Activated T-helper 2 cell treated with anti-CD3 and anti-CD28 coated beads, Interferon-gamma antibody, Interleukin-2, Interleukin-4, amounts not matched to agents 10 μg/mL and 5 μg/mL and 100 μg/mL, durations not matched to agents 14 hours and 24 hours and 36 hours (primary cell): ENCODE measurements around the gene SFI1. TPM values are rescaled to one million over a fixed set of nuclear protein-coding genes. Genes with fewer than 3 reads are reported as not detected.

Source experiments
- DNase-seq: peaks from one replicate; pipeline ENCODE4 v3.0.0; 2021; ENCODE audit warnings: low spot score
- H3K27ac Mint-ChIP-seq: one replicate; pipeline ENCODE4 v1.8.0; 2021; ENCODE audit warnings: mixed read lengths
- H3K27me3 Mint-ChIP-seq: one replicate; pipeline ENCODE4 v1.8.0; 2021; ENCODE audit warnings: low read depth, mixed read lengths
- H3K36me3 Mint-ChIP-seq: one replicate; pipeline ENCODE4 v1.8.0; 2021; ENCODE audit warnings: low read depth, mixed read lengths
- H3K4me1 Mint-ChIP-seq: one replicate; pipeline ENCODE4 v1.8.0; 2021; ENCODE audit warnings: low read depth, mixed read lengths
- H3K4me3 Mint-ChIP-seq: one replicate; pipeline ENCODE4 v1.8.0; 2021; ENCODE audit warnings: low read depth, mild to moderate bottlenecking, moderate library complexity, mixed read lengths
- H3K9me3 Mint-ChIP-seq: one replicate; pipeline ENCODE4 v1.8.0; 2021; ENCODE audit warnings: mixed read lengths
- intact Hi-C: fragments of 100-400 bp; cut with micrococcal nuclease; formaldehyde crosslinking; loops from one replicate; pipeline ENCODE4 v1.15.1; 2023
- total RNA-seq: library from RNA; stranded (reverse); gene quantifications from 2 replicates; pipeline ENCODE4 v1.2.3, GENCODE V29; 2022

Gene SFI1
- total RNA-seq, 1 donor from 2014 or later: 409 TPM

DNA sequence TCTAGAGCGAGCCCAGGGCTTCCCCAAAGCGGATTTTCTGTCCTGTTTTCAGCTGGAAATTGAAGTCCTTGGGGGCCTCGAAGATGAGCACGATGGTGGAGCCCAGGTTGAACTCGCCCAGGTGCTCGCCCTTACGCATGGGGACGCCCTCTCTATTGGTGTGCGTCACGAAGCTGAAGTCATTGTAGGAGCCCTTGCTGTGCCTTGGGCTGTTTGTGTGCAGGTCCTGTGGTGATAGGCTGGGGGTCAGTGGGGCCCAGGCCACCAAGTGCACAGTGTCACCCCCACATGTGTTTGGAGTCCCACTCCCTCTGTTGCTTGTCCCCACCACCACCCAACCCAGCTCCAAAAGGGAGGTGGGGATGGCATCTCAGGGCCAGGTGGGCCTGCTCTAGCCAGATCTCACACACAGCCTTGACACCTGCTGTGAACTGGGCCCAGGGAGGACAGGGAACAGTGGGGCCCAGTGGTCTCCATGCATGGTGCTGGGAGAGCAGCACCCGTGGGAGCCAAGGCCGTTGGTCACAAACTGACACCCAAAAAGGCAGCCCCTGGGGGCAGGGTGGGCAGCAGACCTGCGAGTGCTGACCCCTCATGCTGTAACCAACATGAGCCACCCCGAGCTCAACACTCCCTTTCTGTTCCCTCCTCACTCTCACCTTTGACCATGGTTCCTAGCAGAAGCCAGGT, 123.4 kb downstream of the SFI1 start:
- no peak overlapping the region for H3K27ac Mint-ChIP-seq
- intact Hi-C loops: no loop called here
- no peaks in the 10 kb centered on the region for H3K27me3 Mint-ChIP-seq
- no peak overlapping the region for H3K4me3 Mint-ChIP-seq
- DNase-seq: no peak
- peaks cover 15% of the 10 kb centered on the region for H3K4me1 Mint-ChIP-seq
- H3K36me3 Mint-ChIP-seq: peaks cover 57% of the 10 kb centered on the region
- no peaks in the 10 kb centered on the region for H3K9me3 Mint-ChIP-seq

DNA sequence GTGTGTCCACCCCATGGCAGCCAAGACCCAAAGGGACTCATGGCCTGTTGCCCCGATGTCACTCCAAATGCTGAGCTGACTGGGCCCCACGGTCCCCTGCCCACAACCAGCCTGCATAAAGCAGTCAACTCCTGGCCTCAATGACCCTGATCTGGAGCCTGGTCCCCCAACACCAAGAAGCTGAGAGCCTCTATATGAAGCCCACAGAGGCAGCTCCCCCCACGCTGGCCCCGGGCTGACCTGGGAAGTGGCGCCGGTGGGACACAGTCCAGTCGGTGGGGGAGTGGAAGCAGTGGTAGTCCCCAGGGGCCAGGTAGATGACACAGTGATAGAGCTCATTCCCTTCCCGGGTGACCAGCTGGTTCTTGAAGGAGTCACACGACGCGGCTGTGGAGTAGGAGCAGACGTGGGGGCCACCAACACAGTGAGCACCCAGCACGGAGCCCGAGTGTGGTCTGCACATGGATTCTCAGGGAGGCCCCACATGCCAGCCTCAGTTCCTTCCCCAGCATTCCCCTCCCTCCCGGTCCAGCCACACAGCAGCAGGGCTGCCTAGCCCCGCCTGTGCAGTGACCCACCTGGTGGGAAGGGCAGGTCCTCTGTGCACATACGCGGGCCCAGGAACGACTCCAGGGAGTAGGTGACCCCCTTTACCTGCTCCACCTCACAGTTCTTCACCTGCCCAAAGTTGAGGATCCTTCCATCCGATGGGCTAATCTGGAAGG, 124.6 kb downstream of the SFI1 start:
- Mint-ChIP-seq H3K36me3 (peaks cover 48% of the 10 kb centered on the region), H3K9me3 (no peaks in the 10 kb centered on the region), H3K4me1 (peaks cover 8% of the 10 kb centered on the region), H3K4me3 (no peak overlapping the region), H3K27me3 (no peaks in the 10 kb centered on the region), H3K27ac (no peak overlapping the region)
- intact Hi-C loops: no loop called here
- no peak for DNase-seq

GRCh38 chr22:31621507-31622124, 125.3 kb downstream of the SFI1 start:
- H3K36me3 Mint-ChIP-seq: peaks cover 44% of the 10 kb centered on the region
- H3K4me3 Mint-ChIP-seq: no peak overlapping the region
- intact Hi-C loops: no loop called here
- DNase-seq: no peak
- H3K4me1 Mint-ChIP-seq: peaks cover 2% of the 10 kb centered on the region
- no peaks in the 10 kb centered on the region for H3K27me3 Mint-ChIP-seq
- peak overlapping the region; percentile 28 for H3K27ac Mint-ChIP-seq
- no peaks in the 10 kb centered on the region for H3K9me3 Mint-ChIP-seq

- peaks cover 4% of the 10 kb centered on the region for H3K4me1 Mint-ChIP-seq
- H3K4me3 Mint-ChIP-seq: no peak overlapping the region
- H3K27me3 Mint-ChIP-seq: no peaks in the 10 kb centered on the region
- DNase-seq: no peak
- no peaks in the 10 kb centered on the region for H3K9me3 Mint-ChIP-seq
- H3K36me3 Mint-ChIP-seq: peaks cover 38% of the 10 kb centered on the region
- no peak overlapping the region for H3K27ac Mint-ChIP-seq
- intact Hi-C loops: no loop called here
Observed at GRCh38 chr22:31622980-31623379, 126.6 kb downstream of the SFI1 start.

DNA sequence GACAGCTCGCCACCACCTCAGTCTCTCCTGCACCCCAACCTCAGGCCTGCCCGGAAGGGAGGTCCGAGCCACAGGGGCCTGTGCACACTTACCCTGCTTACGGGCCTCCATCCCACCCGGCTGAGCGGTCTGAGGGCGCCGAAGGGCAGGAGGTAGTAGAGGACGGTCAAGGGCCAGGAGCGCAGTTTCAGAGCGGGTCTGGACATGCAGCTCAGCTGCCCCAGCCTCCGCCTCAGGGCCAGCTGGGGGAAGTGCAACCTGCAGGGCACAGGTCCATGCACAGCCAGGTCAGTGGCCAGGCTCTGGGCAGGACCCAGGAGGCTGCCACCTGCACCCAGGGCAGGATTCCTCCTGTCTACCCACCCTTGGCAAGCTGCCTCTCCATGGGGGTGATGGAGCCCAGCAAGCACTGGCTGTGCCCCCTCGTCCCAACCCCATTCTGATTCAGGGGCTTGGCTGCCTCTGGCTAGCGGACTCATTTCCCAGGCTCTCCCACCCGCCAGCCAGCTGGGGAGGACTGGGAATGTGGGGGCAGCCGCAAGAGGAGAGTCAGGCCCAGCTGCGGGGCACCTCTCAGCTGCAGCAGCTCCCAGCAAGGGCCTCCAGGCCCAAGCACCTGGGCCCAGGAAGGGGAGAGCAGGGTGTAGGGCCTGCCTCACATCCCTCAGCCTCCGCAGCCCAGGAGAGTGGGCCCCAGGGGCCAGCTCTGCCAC, 127.4 kb downstream of the SFI1 start:
- Mint-ChIP-seq H3K9me3 (no peaks in the 10 kb centered on the region), H3K36me3 (peaks cover 42% of the 10 kb centered on the region), H3K4me3 (no peak overlapping the region), H3K4me1 (peaks cover 12% of the 10 kb centered on the region), H3K27me3 (no peaks in the 10 kb centered on the region), H3K27ac (no peak overlapping the region)
- no peak for DNase-seq
- intact Hi-C loops: no loop called here

DNA sequence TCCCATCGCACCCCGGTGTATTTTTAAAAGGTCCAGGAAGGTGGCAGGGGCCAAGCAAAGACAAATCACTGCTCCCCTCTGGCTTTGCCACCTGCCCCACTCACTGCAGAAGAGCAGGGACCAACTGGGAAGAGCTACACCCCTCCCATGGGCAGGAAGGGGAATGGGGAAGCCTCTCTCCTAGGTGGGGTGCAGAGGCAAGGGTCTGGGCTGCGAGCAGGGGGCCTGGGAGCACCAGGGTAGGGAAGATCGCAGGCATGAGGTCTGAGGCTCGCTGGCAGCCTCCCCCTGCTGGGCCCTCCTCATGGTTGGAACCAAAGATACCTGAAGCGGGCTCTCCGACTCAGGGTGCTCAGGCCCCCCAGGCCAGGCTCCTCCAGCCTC, 128.9 kb downstream of the SFI1 start:
- Mint-ChIP-seq H3K36me3 (peaks cover 39% of the 10 kb centered on the region), H3K27me3 (no peaks in the 10 kb centered on the region), H3K27ac (no peak overlapping the region), H3K4me1 (peaks cover 22% of the 10 kb centered on the region), H3K4me3 (no peak overlapping the region), H3K9me3 (no peaks in the 10 kb centered on the region)
- DNase-seq: no peak
- intact Hi-C loops: no loop called here

DNA sequence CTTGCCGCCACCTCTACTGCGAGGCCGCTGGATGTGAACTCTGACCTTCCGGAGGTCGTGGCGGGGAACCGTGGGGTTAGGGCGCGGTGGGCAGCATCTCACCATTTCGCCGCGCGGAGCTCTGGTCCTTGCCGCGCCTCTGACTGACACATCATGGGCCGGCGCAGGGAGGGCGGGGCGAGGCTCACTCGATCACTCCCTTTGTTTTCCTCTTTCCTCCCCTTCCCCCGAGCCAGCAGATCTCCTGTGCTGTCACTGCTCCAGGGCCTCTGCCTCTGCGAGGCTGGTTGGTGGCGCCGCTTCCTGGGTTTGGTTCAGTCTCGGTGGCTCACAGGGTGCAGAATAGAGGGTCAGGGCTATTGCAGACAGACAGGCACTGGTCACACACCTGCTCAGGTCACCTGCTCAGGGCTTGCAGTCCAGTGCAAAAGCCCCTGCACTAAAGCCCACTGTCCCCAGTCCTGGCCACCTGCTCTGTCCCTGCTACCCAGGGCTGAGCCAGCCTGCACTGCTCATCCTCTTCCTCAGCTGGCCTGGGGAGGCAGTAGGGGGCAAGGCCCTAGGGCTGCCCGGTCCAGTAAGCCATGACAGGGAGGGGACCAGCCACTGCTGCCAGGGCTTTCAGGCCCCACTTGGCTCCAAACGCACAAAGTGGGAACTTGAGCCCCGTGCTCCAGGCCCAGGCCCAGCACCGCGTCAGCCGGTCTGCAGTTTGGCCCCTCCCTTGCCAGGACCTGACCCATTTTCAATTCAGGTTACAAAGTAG, 129.5 kb downstream of the SFI1 start:
- H3K9me3 Mint-ChIP-seq: no peaks in the 10 kb centered on the region
- intact Hi-C loops: no loop called here
- peak overlapping the region; percentile 58 for H3K27ac Mint-ChIP-seq
- DNase-seq: no peak
- no peak overlapping the region for H3K4me3 Mint-ChIP-seq
- peaks cover 34% of the 10 kb centered on the region for H3K36me3 Mint-ChIP-seq
- peaks cover 22% of the 10 kb centered on the region for H3K4me1 Mint-ChIP-seq
- no peaks in the 10 kb centered on the region for H3K27me3 Mint-ChIP-seq

- peaks cover 31% of the 10 kb centered on the region for H3K36me3 Mint-ChIP-seq
- no peak overlapping the region for H3K4me3 Mint-ChIP-seq
- H3K9me3 Mint-ChIP-seq: no peaks in the 10 kb centered on the region
- no peaks in the 10 kb centered on the region for H3K27me3 Mint-ChIP-seq
- H3K4me1 Mint-ChIP-seq: peaks cover 27% of the 10 kb centered on the region
- H3K27ac Mint-ChIP-seq: peak overlapping the region; percentile 28
- no peak for DNase-seq
- intact Hi-C loops: no loop called here
Observed at GRCh38 chr22:31626427-31627150, 130.3 kb downstream of the SFI1 start.

DNA sequence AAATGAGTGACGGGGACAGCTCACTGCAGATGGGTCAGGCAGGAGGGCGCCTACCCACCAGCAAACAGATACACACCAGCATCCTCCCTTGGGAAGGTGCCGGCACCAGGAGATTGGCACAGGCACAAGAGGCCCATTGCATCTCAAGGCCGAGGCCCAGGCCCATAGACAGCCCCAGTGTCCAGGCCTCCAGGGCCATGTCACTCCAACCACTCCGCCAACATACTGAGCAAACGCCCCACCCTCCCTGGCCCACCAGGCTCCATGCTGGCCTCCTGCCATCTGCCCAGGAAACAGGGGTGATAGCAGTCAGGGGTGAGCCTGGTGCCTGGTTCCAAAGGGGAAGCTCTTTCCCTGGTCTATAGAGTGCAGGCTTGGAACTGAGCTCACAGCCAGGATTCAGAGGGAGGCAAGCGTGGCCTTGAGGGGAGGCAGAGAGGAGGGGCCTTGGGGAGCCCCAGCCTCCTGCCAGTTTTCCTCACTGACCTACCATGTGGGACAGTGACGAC, 130.9 kb downstream of the SFI1 start:
- H3K27ac Mint-ChIP-seq: peak overlapping the region; percentile 76
- H3K36me3 Mint-ChIP-seq: peaks cover 25% of the 10 kb centered on the region
- DNase-seq: no peak
- no peak overlapping the region for H3K4me3 Mint-ChIP-seq
- H3K27me3 Mint-ChIP-seq: no peaks in the 10 kb centered on the region
- intact Hi-C loops: no loop called here
- H3K4me1 Mint-ChIP-seq: peaks cover 29% of the 10 kb centered on the region
- no peaks in the 10 kb centered on the region for H3K9me3 Mint-ChIP-seq

GRCh38 chr22:31628362-31628761, 132.0 kb downstream of the SFI1 start:
- no peaks in the 10 kb centered on the region for H3K27me3 Mint-ChIP-seq
- no peak for DNase-seq
- intact Hi-C loops: no loop called here
- peaks cover 25% of the 10 kb centered on the region for H3K36me3 Mint-ChIP-seq
- H3K4me3 Mint-ChIP-seq: peak overlapping the region; percentile 83
- peak overlapping the region; percentile 76 for H3K27ac Mint-ChIP-seq
- H3K9me3 Mint-ChIP-seq: no peaks in the 10 kb centered on the region
- peaks cover 29% of the 10 kb centered on the region for H3K4me1 Mint-ChIP-seq

GRCh38 chr22:31628969-31629708, 132.8 kb downstream of the SFI1 start:
- peaks cover 27% of the 10 kb centered on the region for H3K36me3 Mint-ChIP-seq
- peak overlapping the region; percentile 83 for H3K4me3 Mint-ChIP-seq
- H3K4me1 Mint-ChIP-seq: peaks cover 33% of the 10 kb centered on the region
- H3K9me3 Mint-ChIP-seq: no peaks in the 10 kb centered on the region
- H3K27me3 Mint-ChIP-seq: no peaks in the 10 kb centered on the region
- no peak for DNase-seq
- peak overlapping the region; percentile 62 for H3K27ac Mint-ChIP-seq
- intact Hi-C loops: no loop called here
